H9 (cell line): ENCODE results near the gene KCTD7. TPM values are rescaled to one million over a fixed set of nuclear protein-coding genes. Genes with fewer than 3 reads are reported as not detected.

ENCODE experiments used
- DNase-seq: peaks from one replicate; pipeline ENCODE4 v3.0.0-alpha.2; 2017
- H2AFZ ChIP-seq: one replicate; pipeline ENCODE4 v1.6.1; 2013; ENCODE audit warnings: mild to moderate bottlenecking, low read length, control low read depth, moderate library complexity
- H2AK5ac ChIP-seq: 2 replicates; pipeline ENCODE4 v1.6.1; 2013; ENCODE audit warnings: low read length, control low read depth, mixed read lengths; ENCODE audit not compliant: insufficient read length
- H2BK120ac ChIP-seq: one replicate; pipeline ENCODE4 v1.6.1; 2013; ENCODE audit warnings: low read depth, mild to moderate bottlenecking, low read length, control low read depth, inconsistent platforms; ENCODE audit not compliant: poor library complexity, severe bottlenecking
- H2BK12ac ChIP-seq: 2 replicates; pipeline ENCODE4 v1.6.1; 2013; ENCODE audit warnings: low read length, control low read depth, mixed read lengths, low read depth; ENCODE audit not compliant: insufficient read length
- H2BK15ac ChIP-seq: 2 replicates; pipeline ENCODE4 v1.6.1; 2013; ENCODE audit warnings: low read depth, low read length, control low read depth
- H2BK20ac ChIP-seq: one replicate; pipeline ENCODE4 v1.6.1; 2013; ENCODE audit warnings: low read depth, mild to moderate bottlenecking, low read length, control low read depth, inconsistent platforms; ENCODE audit not compliant: poor library complexity, severe bottlenecking
- H2BK5ac ChIP-seq: 2 replicates; pipeline ENCODE4 v1.6.1; 2013; ENCODE audit warnings: low read length, control low read depth, mixed read lengths; ENCODE audit not compliant: insufficient read length
- H3K14ac ChIP-seq: 2 replicates; pipeline ENCODE4 v1.6.1; 2013; ENCODE audit warnings: low read length, control low read depth; ENCODE audit not compliant: insufficient read depth
- H3K18ac ChIP-seq: 2 replicates; pipeline ENCODE4 v1.6.1; 2013; ENCODE audit warnings: low read depth, mild to moderate bottlenecking, mixed read lengths, low read length, control low read depth; ENCODE audit not compliant: insufficient read length
- H3K23ac ChIP-seq: 2 replicates; pipeline ENCODE4 v1.6.1; 2013; ENCODE audit warnings: low read length, control low read depth, mixed read lengths, low read depth; ENCODE audit not compliant: insufficient read length
- H3K23me2 ChIP-seq: 2 replicates; pipeline ENCODE4 v1.6.1; 2013; ENCODE audit warnings: low read depth, mild to moderate bottlenecking, mixed read lengths, low read length, control low read depth; ENCODE audit not compliant: insufficient read length, poor library complexity, severe bottlenecking
- H3K27ac ChIP-seq: 2 replicates; pipeline ENCODE4 v1.5.1; 2013; ENCODE audit warnings: low read length, control low read depth, mixed read lengths, low read depth; ENCODE audit not compliant: insufficient read length
- H3K27me3 ChIP-seq: 2 replicates; pipeline ENCODE4 v1.6.1; 2013; ENCODE audit warnings: low read length, control low read depth, inconsistent platforms; ENCODE audit not compliant: insufficient read depth
- H3K4ac ChIP-seq: 2 replicates; pipeline ENCODE4 v1.6.1; 2013; ENCODE audit warnings: low read depth, mild to moderate bottlenecking, control low read depth, inconsistent platforms, low read length, moderate library complexity
- H3K4me1 ChIP-seq: 2 replicates; pipeline ENCODE4 v1.6.1; 2013; ENCODE audit warnings: low read length, control low read depth, inconsistent platforms; ENCODE audit not compliant: insufficient read depth
- H3K4me2 ChIP-seq: 2 replicates; pipeline ENCODE4 v1.6.1; 2013; ENCODE audit warnings: low read length, control low read depth, mixed read lengths; ENCODE audit not compliant: insufficient read length, insufficient read depth
- H3K56ac ChIP-seq: 2 replicates; pipeline ENCODE4 v1.6.1; 2013; ENCODE audit warnings: low read depth, mild to moderate bottlenecking, mixed read lengths, low read length, control low read depth; ENCODE audit not compliant: insufficient read length
- H3K79me1 ChIP-seq: 2 replicates; pipeline ENCODE4 v1.6.1; 2013; ENCODE audit warnings: low read depth, mild to moderate bottlenecking, moderate library complexity, low read length, control low read depth, inconsistent platforms; ENCODE audit not compliant: insufficient read depth, poor library complexity, severe bottlenecking
- H3K79me2 ChIP-seq: 2 replicates; pipeline ENCODE4 v1.6.1; 2013; ENCODE audit warnings: low read length, control low read depth, inconsistent platforms; ENCODE audit not compliant: insufficient read depth
- H3K9ac ChIP-seq: 2 replicates; pipeline ENCODE4 v1.6.1; 2013; ENCODE audit warnings: low read length, control low read depth, mixed read lengths; ENCODE audit not compliant: insufficient read length; ENCODE audit errors: extremely low read depth
- H3K9me3 ChIP-seq: one replicate; pipeline ENCODE4 v1.6.1; 2013; ENCODE audit warnings: low read depth, low read length, inconsistent platforms; ENCODE audit not compliant: control insufficient read depth
- H3T11ph ChIP-seq: one replicate; pipeline ENCODE4 v1.6.1; 2013; ENCODE audit warnings: mild to moderate bottlenecking, low read length, control low read depth, inconsistent platforms
- H4K20me1 ChIP-seq: one replicate; pipeline ENCODE4 v1.6.1; 2013; ENCODE audit not compliant: control insufficient read depth, insufficient read length, insufficient read depth
- H4K5ac ChIP-seq: 2 replicates; pipeline ENCODE4 v1.6.1; 2013; ENCODE audit warnings: low read depth, mild to moderate bottlenecking, mixed read lengths, low read length, control low read depth; ENCODE audit not compliant: insufficient read length
- H4K8ac ChIP-seq: replicated peaks from 2 replicates; pipeline ENCODE4 v1.6.1; 2013; ENCODE audit warnings: low read length, control low read depth, mixed read lengths, low read depth; ENCODE audit not compliant: insufficient read length
- H4K91ac ChIP-seq: 2 replicates; pipeline ENCODE4 v1.6.1; 2013; ENCODE audit warnings: low read depth, mild to moderate bottlenecking, moderate library complexity, mixed read lengths, low read length, control low read depth; ENCODE audit not compliant: insufficient read length
- H3K27ac Mint-ChIP-seq, 3 experiments: 2 replicates in 2 of 3; 3 replicates in 1 of 3; pipeline ENCODE4 v1.8.0; 2020 to 2021; ENCODE audit warnings: mixed read lengths in 3 of 3, mild to moderate bottlenecking in 1 of 3, moderate library complexity in 1 of 3
- H3K27me3 Mint-ChIP-seq: 2 replicates; pipeline ENCODE4 v1.8.0; 2021; ENCODE audit warnings: low read depth, mild to moderate bottlenecking, moderate library complexity, mixed read lengths
- H3K36me3 Mint-ChIP-seq, 3 experiments: 2 replicates in 2 of 3; 3 replicates in 1 of 3; pipeline ENCODE4 v1.8.0; 2020 to 2021; ENCODE audit warnings: low read depth in 3 of 3, mixed read lengths in 3 of 3; ENCODE audit not compliant: insufficient read depth in 1 of 3
- H3K4me1 Mint-ChIP-seq, 2 experiments: 2 replicates each; pipeline ENCODE4 v1.8.0; 2020; ENCODE audit warnings: mixed read lengths in 2 of 2
- H3K4me3 Mint-ChIP-seq, 2 experiments: 2 replicates in 1 of 2; 3 replicates in 1 of 2; pipeline ENCODE4 v1.8.0; 2020 to 2021; ENCODE audit warnings: mild to moderate bottlenecking in 2 of 2, mixed read lengths in 2 of 2, moderate library complexity in 1 of 2
- H3K9me3 Mint-ChIP-seq, 2 experiments: 2 replicates in 1 of 2; 3 replicates in 1 of 2; pipeline ENCODE4 v1.8.0; 2020; ENCODE audit warnings: mild to moderate bottlenecking in 2 of 2, mixed read lengths in 2 of 2, moderate library complexity in 1 of 2
- WGBS: extraction: QIAGEN DNeasy Blood & Tissue Kit; methylation state at CpG from one replicate; pipeline ENCODE4 v1.1.7; 2013; ENCODE audit warnings: missing lambda C conversion rate, low lambda C conversion rate, mixed read lengths; ENCODE audit not compliant: insufficient read length; ENCODE audit errors: extremely low coverage; 5-methylcytosine and 5-hydroxymethylcytosine counted together
- total RNA-seq: library from RNA; stranded (reverse); gene quantifications from 2 replicates; pipeline ENCODE4 v1.2.1, GENCODE V29; 2021
- TF ChIP-seq, protein P1 (sequence below): fragments of 200-600 bp; sonication (generic); conservative IDR thresholded peaks from 3 replicates; pipeline ENCODE4 v1.8.0; 2021; ENCODE audit warnings: antibody characterized with exemption, mild to moderate bottlenecking

KCTD7 gene
- total RNA-seq, 1 experiment from 2014 or later = 8.9 TPM

DNA sequence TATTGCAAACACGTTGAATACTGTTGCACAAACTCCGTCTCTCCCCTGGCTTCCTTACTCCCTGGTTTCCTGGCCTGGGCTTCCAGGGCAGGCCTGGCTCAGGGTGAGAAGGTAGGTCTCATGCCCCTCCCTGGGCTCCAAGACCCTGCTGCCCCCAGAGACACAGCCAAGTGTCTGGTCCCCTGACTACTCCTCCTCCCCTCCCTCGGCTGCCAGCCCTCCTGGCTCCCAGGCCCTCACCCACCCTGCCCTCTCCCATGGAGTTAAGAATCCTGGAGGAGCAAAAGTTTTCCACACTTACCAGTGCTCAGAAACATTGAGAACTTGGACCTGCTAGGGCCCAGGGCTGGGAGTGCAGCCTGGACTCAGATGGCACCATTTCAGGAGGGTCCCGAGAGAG, 64.7 kb downstream of the KCTD7 start:
- no CpG with 5 or more reads among the region's 4 CpGs for WGBS
- H3K27me3 Mint-ChIP-seq = peaks cover 1% of the 10 kb centered on the region

More for the DNA sequence above, 64.7 kb downstream of the KCTD7 start:
- Histone ChIP-seq H3T11ph (no peak overlapping the region), H3K4me1 (no peaks in the 10 kb centered on the region), H2AK5ac (no peak overlapping the region), H3K4ac (no peak overlapping the region), H2BK20ac (no peak overlapping the region), H2BK5ac (no peak overlapping the region), H3K9ac (no peak overlapping the region), H3K27ac (no peak overlapping the region), H2AFZ (no peak overlapping the region), H4K91ac (no peak overlapping the region), H3K23ac (no peak overlapping the region), H4K20me1 (no peaks in the 10 kb centered on the region), H4K5ac (no peak overlapping the region), H3K14ac (no peak overlapping the region), H3K79me1 (no peaks in the 10 kb centered on the region), H4K8ac (no peak overlapping the region), H3K23me2 (no peaks in the 10 kb centered on the region), H3K18ac (no peak overlapping the region), H3K27me3 (no peaks in the 10 kb centered on the region), H3K9me3 (no peaks in the 10 kb centered on the region), H2BK15ac (no peak overlapping the region), H3K56ac (no peak overlapping the region), H2BK12ac (no peak overlapping the region), H2BK120ac (no peak overlapping the region), H3K4me2 (no peak overlapping the region), H3K79me2 (no peaks in the 10 kb centered on the region)
- TF ChIP-seq, protein P1, sequence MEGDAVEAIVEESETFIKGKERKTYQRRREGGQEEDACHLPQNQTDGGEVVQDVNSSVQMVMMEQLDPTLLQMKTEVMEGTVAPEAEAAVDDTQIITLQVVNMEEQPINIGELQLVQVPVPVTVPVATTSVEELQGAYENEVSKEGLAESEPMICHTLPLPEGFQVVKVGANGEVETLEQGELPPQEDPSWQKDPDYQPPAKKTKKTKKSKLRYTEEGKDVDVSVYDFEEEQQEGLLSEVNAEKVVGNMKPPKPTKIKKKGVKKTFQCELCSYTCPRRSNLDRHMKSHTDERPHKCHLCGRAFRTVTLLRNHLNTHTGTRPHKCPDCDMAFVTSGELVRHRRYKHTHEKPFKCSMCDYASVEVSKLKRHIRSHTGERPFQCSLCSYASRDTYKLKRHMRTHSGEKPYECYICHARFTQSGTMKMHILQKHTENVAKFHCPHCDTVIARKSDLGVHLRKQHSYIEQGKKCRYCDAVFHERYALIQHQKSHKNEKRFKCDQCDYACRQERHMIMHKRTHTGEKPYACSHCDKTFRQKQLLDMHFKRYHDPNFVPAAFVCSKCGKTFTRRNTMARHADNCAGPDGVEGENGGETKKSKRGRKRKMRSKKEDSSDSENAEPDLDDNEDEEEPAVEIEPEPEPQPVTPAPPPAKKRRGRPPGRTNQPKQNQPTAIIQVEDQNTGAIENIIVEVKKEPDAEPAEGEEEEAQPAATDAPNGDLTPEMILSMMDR = no peak
- Mint-ChIP-seq H3K4me1 (peaks cover 8 to 21% of the 10 kb centered on the region in 2 experiments), H3K27ac (no peak overlapping the region), H3K4me3 (no peak overlapping the region), H3K36me3 (peaks cover 0 to 3% (median 2%) of the 10 kb centered on the region in 3 experiments; a peak in 4 of 7 replicates), H3K9me3 (no peaks in the 10 kb centered on the region)
- DNase-seq = no peak

Other genes starting within 250 kb of the KCTD7 start
- 17.3 and 18.0 TPM in 2 replicates for gene RABGEF1, start 111.9 kb downstream of the KCTD7 start, total RNA-seq